HCEC 1CT (cell line): ENCODE results near the gene PON1.
A peak's percentile ranks its signal among the peaks of the same experiment; 100 is the strongest.

Experiments
- DNase-seq: peaks from one replicate; pipeline ENCODE4 v3.0.0-alpha.2; 2017

The PON1 gene

GRCh38 chr7:95324431-95324830, at the start of gene PON1:
Gene PON1, minus strand, starts transcription at chr7:95324532. Its CDS starts 57 bp downstream, at chr7:95324475.
- DNase-seq: no peak

- DNase-seq: no peak
These were observed 49.0 kb upstream of the PON1 start for GRCh38 chr7:95373323-95373722.

GRCh38 chr7:95368235-95368634, 43.9 kb upstream of the PON1 start:
- no peak for DNase-seq

GRCh38 chr7:95367606-95368005, 43.3 kb upstream of the PON1 start:
- no peak for DNase-seq

GRCh38 chr7:95365151-95365550, 40.8 kb upstream of the PON1 start:
- no peak for DNase-seq

- no peak for DNase-seq
These were observed 33.3 kb upstream of the PON1 start for GRCh38 chr7:95357623-95358022.

GRCh38 chr7:95342642-95343307, 18.4 kb upstream of the PON1 start:
- no peak for DNase-seq

GRCh38 chr7:95342029-95342428, 17.7 kb upstream of the PON1 start:
- no peak for DNase-seq

GRCh38 chr7:95340491-95340890, 16.2 kb upstream of the PON1 start:
- no peak for DNase-seq

- no peak for DNase-seq
These were observed 14.5 kb upstream of the PON1 start for GRCh38 chr7:95338832-95339231.

GRCh38 chr7:95335093-95335492, 10.8 kb upstream of the PON1 start:
- peak; percentile 42 for DNase-seq

GRCh38 chr7:95334447-95334846, 10.1 kb upstream of the PON1 start:
- DNase-seq: no peak

GRCh38 chr7:95330961-95331337, 6.6 kb upstream of the PON1 start:
- DNase-seq: no peak

GRCh38 chr7:95330204-95330960, 6.0 kb upstream of the PON1 start:
- DNase-seq: no peak

GRCh38 chr7:95327356-95327755, 3.0 kb upstream of the PON1 start:
- no peak for DNase-seq

- DNase-seq: no peak
These were observed 762 bp downstream of the PON1 start for GRCh38 chr7:95323410-95324129.

- DNase-seq: no peak
These were observed 1.5 kb downstream of the PON1 start for GRCh38 chr7:95322854-95323253.

- no peak for DNase-seq
These were observed 1.9 kb downstream of the PON1 start for GRCh38 chr7:95322396-95322795.

- DNase-seq: no peak
These were observed 2.6 kb downstream of the PON1 start for GRCh38 chr7:95321720-95322119.

GRCh38 chr7:95320651-95321050, 3.7 kb downstream of the PON1 start:
- DNase-seq: no peak

GRCh38 chr7:95319570-95319969, 4.8 kb downstream of the PON1 start:
- no peak for DNase-seq

- DNase-seq: no peak
These were observed 5.7 kb downstream of the PON1 start for GRCh38 chr7:95318501-95319100.

GRCh38 chr7:95317966-95318365, 6.4 kb downstream of the PON1 start:
- DNase-seq: no peak

- no peak for DNase-seq
These were observed 6.8 kb downstream of the PON1 start for GRCh38 chr7:95317546-95317945.
